Right hindlimb (tissue), 1 donor: ENCODE measurements around the gene WDSUB1.
A peak's percentile ranks its signal among the peaks of the same experiment; 100 is the strongest.

Experiments used
- DNase-seq: peaks from one replicate; pipeline ENCODE4 v3.0.0-alpha.2; 2018

WDSUB1 gene

GRCh38 chr2:159219394-159219998 lies 67.0 kb downstream of the WDSUB1 start:
- no peak for DNase-seq

- no peak for DNase-seq
Measured at GRCh38 chr2:159218389-159218788, 68.1 kb downstream of the WDSUB1 start.

- DNase-seq, result no peak
Measured at GRCh38 chr2:159217676-159218075, 68.8 kb downstream of the WDSUB1 start.

GRCh38 chr2:159215116-159215515 lies 71.4 kb downstream of the WDSUB1 start:
- no peak for DNase-seq

GRCh38 chr2:159214325-159214865 lies 72.1 kb downstream of the WDSUB1 start:
- DNase-seq, result no peak

- no peak for DNase-seq
Measured at GRCh38 chr2:159213296-159213695, 73.2 kb downstream of the WDSUB1 start.

GRCh38 chr2:159211447-159212396 lies 74.8 kb downstream of the WDSUB1 start:
- no peak for DNase-seq

GRCh38 chr2:159209341-159210306 lies 76.9 kb downstream of the WDSUB1 start:
- no peak for DNase-seq

- DNase-seq, result no peak
Measured at GRCh38 chr2:159208438-159208837, 78.1 kb downstream of the WDSUB1 start.

GRCh38 chr2:159206736-159207380 lies 79.6 kb downstream of the WDSUB1 start:
- no peak for DNase-seq

GRCh38 chr2:159204381-159205144 lies 81.9 kb downstream of the WDSUB1 start:
- DNase-seq, result no peak

- peak; percentile 82 for DNase-seq
Measured at GRCh38 chr2:159202568-159203071, 83.9 kb downstream of the WDSUB1 start.

- no peak for DNase-seq
Measured at GRCh38 chr2:159201360-159202063, 85.0 kb downstream of the WDSUB1 start.

GRCh38 chr2:159200498-159200897 lies 86.0 kb downstream of the WDSUB1 start:
- no peak for DNase-seq

GRCh38 chr2:159199761-159200465 lies 86.6 kb downstream of the WDSUB1 start:
- DNase-seq, result no peak

GRCh38 chr2:159199236-159199635 lies 87.3 kb downstream of the WDSUB1 start:
- DNase-seq, result no peak

- no peak for DNase-seq
Measured at GRCh38 chr2:159196393-159196925, 90.0 kb downstream of the WDSUB1 start.

GRCh38 chr2:159195697-159196096 lies 90.8 kb downstream of the WDSUB1 start:
- DNase-seq, result peak; percentile 39

- no peak for DNase-seq
Measured at GRCh38 chr2:159194241-159194640, 92.3 kb downstream of the WDSUB1 start.

- DNase-seq, result no peak
Measured at GRCh38 chr2:159193791-159194190, 92.7 kb downstream of the WDSUB1 start.
